ENCODE data around the gene GPC6.
A peak's percentile ranks its signal among the peaks of the same experiment; 100 is the strongest.

The GPC6 gene

GRCh38 chr13:94204163-94204562, 977.6 kb downstream of the GPC6 start:
- H3K27ac ChIP-seq = peak overlapping the region; percentile 69
- TF ChIP-seq CTCF (conservative IDR thresholded peaks at IDR 0.05) = no peak

GRCh38 chr13:94204946-94205345, 978.3 kb downstream of the GPC6 start:
- no peak for TF ChIP-seq CTCF (conservative IDR thresholded peaks at IDR 0.05)
- H3K27ac ChIP-seq = peak overlapping the region; percentile 69

GRCh38 chr13:94205896-94206295, 979.3 kb downstream of the GPC6 start:
- no peak for TF ChIP-seq CTCF (conservative IDR thresholded peaks at IDR 0.05)
- H3K27ac ChIP-seq = peak overlapping the region; percentile 69

- TF ChIP-seq CTCF (conservative IDR thresholded peaks at IDR 0.05) = no peak
- peak overlapping the region; percentile 53 for H3K27ac ChIP-seq
These were observed 982.5 kb downstream of the GPC6 start for GRCh38 chr13:94209117-94209516.

- peak overlapping the region; percentile 53; the same call in 1 of the 2 replicates for H3K27ac ChIP-seq
These were observed 983.3 kb downstream of the GPC6 start for GRCh38 chr13:94209913-94210312.

GRCh38 chr13:94210816-94211215, 984.2 kb downstream of the GPC6 start:
- TF ChIP-seq CTCF (conservative IDR thresholded peaks at IDR 0.05) = no peak
- peak overlapping the region; percentile 53; the same call in 1 of the 2 replicates for H3K27ac ChIP-seq

- H3K27ac ChIP-seq = no peak overlapping the region
- no peak for TF ChIP-seq CTCF (conservative IDR thresholded peaks at IDR 0.05)
These were observed 985.6 kb downstream of the GPC6 start for GRCh38 chr13:94212196-94212595.

GRCh38 chr13:94214121-94214520, 987.5 kb downstream of the GPC6 start:
- no peak overlapping the region for H3K27ac ChIP-seq
- no peak for TF ChIP-seq CTCF (conservative IDR thresholded peaks at IDR 0.05)
